Measurements from ENCODE around the gene PDK4.

The PDK4 gene

GRCh38 chr7:95549818-95550529, 46.3 kb downstream of the PDK4 start:
- peak overlapping the region; percentile 4 for H3K4me3 ChIP-seq (ENCODE audit: low read length in 2 of 2)
- no peaks in the 10 kb centered on the region for H3K9me3 ChIP-seq (ENCODE audit: control insufficient read depth in 2 of 2, low read length in 2 of 2)
- H3K9ac ChIP-seq (ENCODE audit: low read depth in 1 of 2, low read length in 2 of 2), result peak overlapping the region; percentile 15 to 30
- peak overlapping the region; percentile 52 to 88 for H3K27ac ChIP-seq (ENCODE audit: low read depth in 2 of 2, low read length in 2 of 2)
- H3K27me3 ChIP-seq (ENCODE audit: control insufficient read depth in 2 of 2, insufficient read depth in 2 of 2, low read length in 2 of 2), result no peaks in the 10 kb centered on the region
- H3K36me3 ChIP-seq (ENCODE audit: control insufficient read depth in 2 of 2, insufficient read depth in 2 of 2, low read length in 2 of 2), result no peaks in the 10 kb centered on the region
- peaks cover 14 to 22% of the 10 kb centered on the region in 2 donors for H3K4me1 ChIP-seq (ENCODE audit: control insufficient read depth in 2 of 2, insufficient read depth in 2 of 2, low read length in 2 of 2)

GRCh38 chr7:95547361-95548348, 48.7 kb downstream of the PDK4 start:
- Histone ChIP-seq H3K27me3 (ENCODE audit: control insufficient read depth in 2 of 2, insufficient read depth in 2 of 2, low read length in 2 of 2) (no peaks in the 10 kb centered on the region), H3K9ac (ENCODE audit: low read depth in 1 of 2, low read length in 2 of 2) (no peak overlapping the region), H3K4me1 (ENCODE audit: control insufficient read depth in 2 of 2, insufficient read depth in 2 of 2, low read length in 2 of 2) (peaks cover 14 to 22% of the 10 kb centered on the region in 2 donors), H3K27ac (ENCODE audit: low read depth in 2 of 2, low read length in 2 of 2) (peak overlapping the region; percentile 0 to 39), H3K36me3 (ENCODE audit: control insufficient read depth in 2 of 2, insufficient read depth in 2 of 2, low read length in 2 of 2) (no peaks in the 10 kb centered on the region), H3K4me3 (ENCODE audit: low read length in 2 of 2) (no peak overlapping the region), H3K9me3 (ENCODE audit: control insufficient read depth in 2 of 2, low read length in 2 of 2) (no peaks in the 10 kb centered on the region)

- Histone ChIP-seq H3K4me3 (ENCODE audit: low read length in 2 of 2) (no peak overlapping the region), H3K27me3 (ENCODE audit: control insufficient read depth in 2 of 2, insufficient read depth in 2 of 2, low read length in 2 of 2) (no peaks in the 10 kb centered on the region), H3K36me3 (ENCODE audit: control insufficient read depth in 2 of 2, insufficient read depth in 2 of 2, low read length in 2 of 2) (no peaks in the 10 kb centered on the region), H3K27ac (ENCODE audit: low read depth in 2 of 2, low read length in 2 of 2) (peak overlapping the region; percentile 10 to 35), H3K9ac (ENCODE audit: low read depth in 1 of 2, low read length in 2 of 2) (no peak overlapping the region), H3K4me1 (ENCODE audit: control insufficient read depth in 2 of 2, insufficient read depth in 2 of 2, low read length in 2 of 2) (peaks cover 14 to 22% of the 10 kb centered on the region in 2 donors), H3K9me3 (ENCODE audit: control insufficient read depth in 2 of 2, low read length in 2 of 2) (no peaks in the 10 kb centered on the region)
Measured at GRCh38 chr7:95546647-95547046, 49.7 kb downstream of the PDK4 start.

DNA sequence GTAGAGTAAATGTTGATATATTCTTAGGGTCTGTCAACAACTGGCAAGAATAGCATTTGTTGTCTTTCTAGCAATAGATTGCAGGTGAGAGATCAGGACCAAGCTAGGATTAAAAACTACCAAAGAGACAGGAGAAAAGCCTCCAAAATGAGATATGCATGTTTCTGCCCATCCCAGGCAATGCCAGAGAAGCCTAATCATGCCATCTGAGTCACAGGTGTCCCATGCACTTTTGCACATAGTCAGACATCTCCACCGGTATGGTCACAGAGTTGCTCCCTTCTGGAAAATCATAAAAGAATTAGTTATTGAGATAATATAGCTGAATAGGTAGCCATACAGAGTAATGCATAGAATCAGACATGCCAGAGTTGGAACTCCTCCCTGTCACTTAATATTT, 50.6 kb downstream of the PDK4 start:
- peak overlapping the region; percentile 53 for H3K27ac ChIP-seq (ENCODE audit: low read depth in 2 of 2, low read length in 2 of 2)
- peak overlapping the region; percentile 47 to 68 for H3K4me3 ChIP-seq (ENCODE audit: low read length in 2 of 2)
- no peaks in the 10 kb centered on the region for H3K9me3 ChIP-seq (ENCODE audit: control insufficient read depth in 2 of 2, low read length in 2 of 2)
- peak overlapping the region in 1 of 2 donors; percentile 65 for H3K9ac ChIP-seq (ENCODE audit: low read depth in 1 of 2, low read length in 2 of 2)
- H3K4me1 ChIP-seq (ENCODE audit: control insufficient read depth in 2 of 2, insufficient read depth in 2 of 2, low read length in 2 of 2), result peaks cover 14 to 18% of the 10 kb centered on the region in 2 donors
- H3K36me3 ChIP-seq (ENCODE audit: control insufficient read depth in 2 of 2, insufficient read depth in 2 of 2, low read length in 2 of 2), result no peaks in the 10 kb centered on the region
- H3K27me3 ChIP-seq (ENCODE audit: control insufficient read depth in 2 of 2, insufficient read depth in 2 of 2, low read length in 2 of 2), result no peaks in the 10 kb centered on the region

- no peaks in the 10 kb centered on the region for H3K9me3 ChIP-seq (ENCODE audit: control insufficient read depth in 2 of 2, low read length in 2 of 2)
- H3K4me3 ChIP-seq (ENCODE audit: low read length in 2 of 2), result peak overlapping the region; percentile 47 to 68
- H3K27ac ChIP-seq (ENCODE audit: low read depth in 2 of 2, low read length in 2 of 2), result peak overlapping the region; percentile 53
- no peaks in the 10 kb centered on the region for H3K27me3 ChIP-seq (ENCODE audit: control insufficient read depth in 2 of 2, insufficient read depth in 2 of 2, low read length in 2 of 2)
- no peaks in the 10 kb centered on the region for H3K36me3 ChIP-seq (ENCODE audit: control insufficient read depth in 2 of 2, insufficient read depth in 2 of 2, low read length in 2 of 2)
- H3K9ac ChIP-seq (ENCODE audit: low read depth in 1 of 2, low read length in 2 of 2), result peak overlapping the region; percentile 53 to 65
- peaks cover 9 to 12% of the 10 kb centered on the region in 2 donors for H3K4me1 ChIP-seq (ENCODE audit: control insufficient read depth in 2 of 2, insufficient read depth in 2 of 2, low read length in 2 of 2)
Measured at GRCh38 chr7:95545007-95545615, 51.2 kb downstream of the PDK4 start.

GRCh38 chr7:95544171-95544570, 52.1 kb downstream of the PDK4 start:
- H3K4me1 ChIP-seq (ENCODE audit: control insufficient read depth in 2 of 2, insufficient read depth in 2 of 2, low read length in 2 of 2), result peaks cover 3 to 6% of the 10 kb centered on the region in 2 donors
- H3K36me3 ChIP-seq (ENCODE audit: control insufficient read depth in 2 of 2, insufficient read depth in 2 of 2, low read length in 2 of 2), result no peaks in the 10 kb centered on the region
- no peaks in the 10 kb centered on the region for H3K9me3 ChIP-seq (ENCODE audit: control insufficient read depth in 2 of 2, low read length in 2 of 2)
- H3K27ac ChIP-seq (ENCODE audit: low read depth in 2 of 2, low read length in 2 of 2), result no peak overlapping the region
- no peak overlapping the region for H3K4me3 ChIP-seq (ENCODE audit: low read length in 2 of 2)
- no peaks in the 10 kb centered on the region for H3K27me3 ChIP-seq (ENCODE audit: control insufficient read depth in 2 of 2, insufficient read depth in 2 of 2, low read length in 2 of 2)
- no peak overlapping the region for H3K9ac ChIP-seq (ENCODE audit: low read depth in 1 of 2, low read length in 2 of 2)

DNA sequence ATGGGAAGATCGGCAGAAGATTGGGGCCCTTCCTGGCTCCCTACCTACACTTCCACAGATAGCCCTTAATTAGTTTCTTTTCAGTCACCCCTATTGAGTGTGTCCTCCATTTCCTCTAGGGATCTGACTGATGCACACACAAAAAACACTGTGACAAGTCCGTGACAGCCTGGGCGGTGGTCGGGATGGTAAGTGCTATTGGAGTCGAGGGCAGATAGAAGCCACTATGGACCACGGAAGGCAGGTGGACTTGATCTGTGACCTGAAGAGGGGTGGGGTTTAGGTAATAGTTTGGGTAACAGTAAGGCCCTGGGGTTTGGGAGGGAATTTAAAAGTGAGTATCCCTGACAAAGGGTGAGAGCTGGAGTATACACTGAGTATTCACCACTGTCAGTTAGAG, 53.0 kb downstream of the PDK4 start:
- H3K27me3 ChIP-seq (ENCODE audit: control insufficient read depth in 2 of 2, insufficient read depth in 2 of 2, low read length in 2 of 2), result no peaks in the 10 kb centered on the region
- no peak overlapping the region for H3K27ac ChIP-seq (ENCODE audit: low read depth in 2 of 2, low read length in 2 of 2)

DNA sequence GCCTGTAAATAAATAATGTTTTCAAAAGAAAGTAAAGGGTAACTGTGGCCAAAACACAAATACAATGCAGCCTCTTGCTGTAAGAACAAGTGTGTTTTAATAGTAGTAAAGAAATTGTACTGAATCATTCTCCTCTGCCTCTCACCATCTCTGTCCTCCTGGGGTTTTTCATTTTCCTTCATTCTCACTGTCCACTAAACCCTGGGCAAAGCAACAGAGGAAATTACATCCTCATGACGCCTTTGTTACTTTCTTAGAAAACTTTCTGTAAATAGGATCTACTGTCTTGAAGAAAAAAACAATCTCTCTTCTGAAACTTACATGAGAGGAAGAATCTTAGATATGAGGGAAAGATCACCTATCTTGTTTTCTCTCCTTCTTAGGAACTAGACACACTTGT, 56.0 kb downstream of the PDK4 start:
- H3K9ac ChIP-seq (ENCODE audit: low read depth in 1 of 2, low read length in 2 of 2), result no peak overlapping the region
- no peak overlapping the region for H3K4me3 ChIP-seq (ENCODE audit: low read length in 2 of 2)

More for the DNA sequence above, 53.0 kb downstream of the PDK4 start:
- no peak overlapping the region for H3K9ac ChIP-seq (ENCODE audit: low read depth in 1 of 2, low read length in 2 of 2)
- H3K36me3 ChIP-seq (ENCODE audit: control insufficient read depth in 2 of 2, insufficient read depth in 2 of 2, low read length in 2 of 2), result no peaks in the 10 kb centered on the region
- H3K4me3 ChIP-seq (ENCODE audit: low read length in 2 of 2), result no peak overlapping the region
- no peaks in the 10 kb centered on the region for H3K9me3 ChIP-seq (ENCODE audit: control insufficient read depth in 2 of 2, low read length in 2 of 2)
- peaks cover 3 to 6% of the 10 kb centered on the region in 2 donors for H3K4me1 ChIP-seq (ENCODE audit: control insufficient read depth in 2 of 2, insufficient read depth in 2 of 2, low read length in 2 of 2)

DNA sequence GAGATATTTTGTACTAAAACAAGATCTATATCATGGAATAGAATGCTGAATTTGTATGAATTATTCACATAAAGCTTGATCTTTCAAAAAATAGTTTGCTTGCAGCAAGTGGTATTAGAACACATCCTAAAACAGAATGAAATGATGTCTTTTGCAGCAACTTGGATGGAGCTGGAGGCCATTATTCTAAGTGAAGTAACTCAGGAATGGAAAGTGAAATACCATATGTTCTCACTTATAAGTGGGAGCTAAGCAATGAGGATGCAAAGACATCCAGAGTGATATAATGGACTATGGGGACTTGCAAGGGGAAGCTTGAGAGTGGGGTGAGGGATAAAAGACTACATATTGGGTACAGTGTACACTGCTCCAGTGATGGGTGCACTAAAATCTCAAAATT, 56.9 kb downstream of the PDK4 start:
- Histone ChIP-seq H3K27me3 (ENCODE audit: control insufficient read depth in 2 of 2, insufficient read depth in 2 of 2, low read length in 2 of 2) (no peaks in the 10 kb centered on the region), H3K9ac (ENCODE audit: low read depth in 1 of 2, low read length in 2 of 2) (no peak overlapping the region), H3K4me1 (ENCODE audit: control insufficient read depth in 2 of 2, insufficient read depth in 2 of 2, low read length in 2 of 2) (no peaks in the 10 kb centered on the region), H3K36me3 (ENCODE audit: control insufficient read depth in 2 of 2, insufficient read depth in 2 of 2, low read length in 2 of 2) (no peaks in the 10 kb centered on the region), H3K4me3 (ENCODE audit: low read length in 2 of 2) (no peak overlapping the region), H3K9me3 (ENCODE audit: control insufficient read depth in 2 of 2, low read length in 2 of 2) (no peaks in the 10 kb centered on the region), H3K27ac (ENCODE audit: low read depth in 2 of 2, low read length in 2 of 2) (no peak overlapping the region)

More for the DNA sequence above, 56.0 kb downstream of the PDK4 start:
- H3K9me3 ChIP-seq (ENCODE audit: control insufficient read depth in 2 of 2, low read length in 2 of 2), result no peaks in the 10 kb centered on the region
- H3K27me3 ChIP-seq (ENCODE audit: control insufficient read depth in 2 of 2, insufficient read depth in 2 of 2, low read length in 2 of 2), result no peaks in the 10 kb centered on the region
- H3K36me3 ChIP-seq (ENCODE audit: control insufficient read depth in 2 of 2, insufficient read depth in 2 of 2, low read length in 2 of 2), result no peaks in the 10 kb centered on the region
- peaks cover 0 to 3% of the 10 kb centered on the region in 2 donors for H3K4me1 ChIP-seq (ENCODE audit: control insufficient read depth in 2 of 2, insufficient read depth in 2 of 2, low read length in 2 of 2)
- no peak overlapping the region for H3K27ac ChIP-seq (ENCODE audit: low read depth in 2 of 2, low read length in 2 of 2)

Measured in mucosa of rectum (tissue), 2 donors.